H9 (cell line): Measurements from ENCODE around the gene GLRX3. TPM values are rescaled to one million over a fixed set of nuclear protein-coding genes. Genes with fewer than 3 reads are reported as not detected.

Source experiments
- DNase-seq: peaks from one replicate; pipeline ENCODE4 v3.0.0-alpha.2; 2017
- H2AFZ ChIP-seq: one replicate; pipeline ENCODE4 v1.6.1; 2013; ENCODE audit warnings: mild to moderate bottlenecking, low read length, control low read depth, moderate library complexity
- H2AK5ac ChIP-seq: 2 replicates; pipeline ENCODE4 v1.6.1; 2013; ENCODE audit warnings: low read length, control low read depth, mixed read lengths; ENCODE audit not compliant: insufficient read length
- H2BK120ac ChIP-seq: one replicate; pipeline ENCODE4 v1.6.1; 2013; ENCODE audit warnings: low read depth, mild to moderate bottlenecking, low read length, control low read depth, inconsistent platforms; ENCODE audit not compliant: poor library complexity, severe bottlenecking
- H2BK12ac ChIP-seq: 2 replicates; pipeline ENCODE4 v1.6.1; 2013; ENCODE audit warnings: low read length, control low read depth, mixed read lengths, low read depth; ENCODE audit not compliant: insufficient read length
- H2BK15ac ChIP-seq: 2 replicates; pipeline ENCODE4 v1.6.1; 2013; ENCODE audit warnings: low read depth, low read length, control low read depth
- H2BK20ac ChIP-seq: one replicate; pipeline ENCODE4 v1.6.1; 2013; ENCODE audit warnings: low read depth, mild to moderate bottlenecking, low read length, control low read depth, inconsistent platforms; ENCODE audit not compliant: poor library complexity, severe bottlenecking
- H2BK5ac ChIP-seq: 2 replicates; pipeline ENCODE4 v1.6.1; 2013; ENCODE audit warnings: low read length, control low read depth, mixed read lengths; ENCODE audit not compliant: insufficient read length
- H3K14ac ChIP-seq: 2 replicates; pipeline ENCODE4 v1.6.1; 2013; ENCODE audit warnings: low read length, control low read depth; ENCODE audit not compliant: insufficient read depth
- H3K18ac ChIP-seq: 2 replicates; pipeline ENCODE4 v1.6.1; 2013; ENCODE audit warnings: low read depth, mild to moderate bottlenecking, mixed read lengths, low read length, control low read depth; ENCODE audit not compliant: insufficient read length
- H3K23ac ChIP-seq: 2 replicates; pipeline ENCODE4 v1.6.1; 2013; ENCODE audit warnings: low read length, control low read depth, mixed read lengths, low read depth; ENCODE audit not compliant: insufficient read length
- H3K23me2 ChIP-seq: 2 replicates; pipeline ENCODE4 v1.6.1; 2013; ENCODE audit warnings: low read depth, mild to moderate bottlenecking, mixed read lengths, low read length, control low read depth; ENCODE audit not compliant: insufficient read length, poor library complexity, severe bottlenecking
- H3K27ac ChIP-seq: 2 replicates; pipeline ENCODE4 v1.5.1; 2013; ENCODE audit warnings: low read length, control low read depth, mixed read lengths, low read depth; ENCODE audit not compliant: insufficient read length
- H3K27me3 ChIP-seq: 2 replicates; pipeline ENCODE4 v1.6.1; 2013; ENCODE audit warnings: low read length, control low read depth, inconsistent platforms; ENCODE audit not compliant: insufficient read depth
- H3K4ac ChIP-seq: 2 replicates; pipeline ENCODE4 v1.6.1; 2013; ENCODE audit warnings: low read depth, mild to moderate bottlenecking, control low read depth, inconsistent platforms, low read length, moderate library complexity
- H3K4me1 ChIP-seq: 2 replicates; pipeline ENCODE4 v1.6.1; 2013; ENCODE audit warnings: low read length, control low read depth, inconsistent platforms; ENCODE audit not compliant: insufficient read depth
- H3K4me2 ChIP-seq: 2 replicates; pipeline ENCODE4 v1.6.1; 2013; ENCODE audit warnings: low read length, control low read depth, mixed read lengths; ENCODE audit not compliant: insufficient read length, insufficient read depth
- H3K56ac ChIP-seq: 2 replicates; pipeline ENCODE4 v1.6.1; 2013; ENCODE audit warnings: low read depth, mild to moderate bottlenecking, mixed read lengths, low read length, control low read depth; ENCODE audit not compliant: insufficient read length
- H3K79me1 ChIP-seq: 2 replicates; pipeline ENCODE4 v1.6.1; 2013; ENCODE audit warnings: low read depth, mild to moderate bottlenecking, moderate library complexity, low read length, control low read depth, inconsistent platforms; ENCODE audit not compliant: insufficient read depth, poor library complexity, severe bottlenecking
- H3K79me2 ChIP-seq: 2 replicates; pipeline ENCODE4 v1.6.1; 2013; ENCODE audit warnings: low read length, control low read depth, inconsistent platforms; ENCODE audit not compliant: insufficient read depth
- H3K9ac ChIP-seq: 2 replicates; pipeline ENCODE4 v1.6.1; 2013; ENCODE audit warnings: low read length, control low read depth, mixed read lengths; ENCODE audit not compliant: insufficient read length; ENCODE audit errors: extremely low read depth
- H3K9me3 ChIP-seq: one replicate; pipeline ENCODE4 v1.6.1; 2013; ENCODE audit warnings: low read depth, low read length, inconsistent platforms; ENCODE audit not compliant: control insufficient read depth
- H3T11ph ChIP-seq: one replicate; pipeline ENCODE4 v1.6.1; 2013; ENCODE audit warnings: mild to moderate bottlenecking, low read length, control low read depth, inconsistent platforms
- H4K20me1 ChIP-seq: one replicate; pipeline ENCODE4 v1.6.1; 2013; ENCODE audit not compliant: control insufficient read depth, insufficient read length, insufficient read depth
- H4K5ac ChIP-seq: 2 replicates; pipeline ENCODE4 v1.6.1; 2013; ENCODE audit warnings: low read depth, mild to moderate bottlenecking, mixed read lengths, low read length, control low read depth; ENCODE audit not compliant: insufficient read length
- H4K8ac ChIP-seq: replicated peaks from 2 replicates; pipeline ENCODE4 v1.6.1; 2013; ENCODE audit warnings: low read length, control low read depth, mixed read lengths, low read depth; ENCODE audit not compliant: insufficient read length
- H4K91ac ChIP-seq: 2 replicates; pipeline ENCODE4 v1.6.1; 2013; ENCODE audit warnings: low read depth, mild to moderate bottlenecking, moderate library complexity, mixed read lengths, low read length, control low read depth; ENCODE audit not compliant: insufficient read length
- H3K27ac Mint-ChIP-seq, 3 experiments: 2 replicates in 2 of 3; 3 replicates in 1 of 3; pipeline ENCODE4 v1.8.0; 2020 to 2021; ENCODE audit warnings: mixed read lengths in 3 of 3, mild to moderate bottlenecking in 1 of 3, moderate library complexity in 1 of 3
- H3K27me3 Mint-ChIP-seq: 2 replicates; pipeline ENCODE4 v1.8.0; 2021; ENCODE audit warnings: low read depth, mild to moderate bottlenecking, moderate library complexity, mixed read lengths
- H3K36me3 Mint-ChIP-seq, 3 experiments: 2 replicates in 2 of 3; 3 replicates in 1 of 3; pipeline ENCODE4 v1.8.0; 2020 to 2021; ENCODE audit warnings: low read depth in 3 of 3, mixed read lengths in 3 of 3; ENCODE audit not compliant: insufficient read depth in 1 of 3
- H3K4me1 Mint-ChIP-seq, 2 experiments: 2 replicates each; pipeline ENCODE4 v1.8.0; 2020; ENCODE audit warnings: mixed read lengths in 2 of 2
- H3K4me3 Mint-ChIP-seq, 2 experiments: 2 replicates in 1 of 2; 3 replicates in 1 of 2; pipeline ENCODE4 v1.8.0; 2020 to 2021; ENCODE audit warnings: mild to moderate bottlenecking in 2 of 2, mixed read lengths in 2 of 2, moderate library complexity in 1 of 2
- H3K9me3 Mint-ChIP-seq, 2 experiments: 2 replicates in 1 of 2; 3 replicates in 1 of 2; pipeline ENCODE4 v1.8.0; 2020; ENCODE audit warnings: mild to moderate bottlenecking in 2 of 2, mixed read lengths in 2 of 2, moderate library complexity in 1 of 2
- CTCF ChIP-seq: fragments of 200-600 bp; sonication (generic); conservative IDR thresholded peaks from 3 replicates; pipeline ENCODE4 v1.8.0; 2021; ENCODE audit warnings: antibody characterized with exemption, mild to moderate bottlenecking
- WGBS: extraction: QIAGEN DNeasy Blood & Tissue Kit; methylation state at CpG from one replicate; pipeline ENCODE4 v1.1.7; 2013; ENCODE audit warnings: missing lambda C conversion rate, low lambda C conversion rate, mixed read lengths; ENCODE audit not compliant: insufficient read length; ENCODE audit errors: extremely low coverage; 5-methylcytosine and 5-hydroxymethylcytosine counted together
- total RNA-seq: library from RNA; stranded (reverse); gene quantifications from 2 replicates; pipeline ENCODE4 v1.2.1, GENCODE V29; 2021

GLRX3 gene
- total RNA-seq, 1 experiment from 2014 or later: 139 TPM

GRCh38 chr10:130188195-130189175, 52.3 kb downstream of the GLRX3 start:
- H2BK15ac ChIP-seq: no peak overlapping the region
- H3K79me1 ChIP-seq: no peaks in the 10 kb centered on the region
- H3K18ac ChIP-seq: no peak overlapping the region
- H3K4me1 Mint-ChIP-seq: peaks cover 0 to 6% of the 10 kb centered on the region in 2 experiments; a peak in 1 of 4 replicates
- H3K27me3 Mint-ChIP-seq: no peaks in the 10 kb centered on the region; the same call in 1 of the 2 replicates
- no peak overlapping the region for H4K8ac ChIP-seq
- 0 out of 3 replicates have a peak, but pooled peaks have one; percentile 16 for TF ChIP-seq CTCF
- no peaks in the 10 kb centered on the region for H3K4me1 ChIP-seq
- H3K4ac ChIP-seq: no peak overlapping the region
- no peaks in the 10 kb centered on the region for H3K27me3 ChIP-seq
- peaks cover 6% of the 10 kb centered on the region for H3K23me2 ChIP-seq
- H4K91ac ChIP-seq: no peak overlapping the region
- H3K27ac Mint-ChIP-seq: no peak overlapping the region
- H2BK5ac ChIP-seq: no peak overlapping the region
- peaks cover 1 to 9% of the 10 kb centered on the region in 2 experiments; a peak in 2 of 5 replicates for H3K9me3 Mint-ChIP-seq
- no peaks in the 10 kb centered on the region for H4K20me1 ChIP-seq
- H3K27ac ChIP-seq: no peak overlapping the region
- H2BK12ac ChIP-seq: no peak overlapping the region
- H2AK5ac ChIP-seq: no peak overlapping the region
- no peak overlapping the region for H3T11ph ChIP-seq
- H3K14ac ChIP-seq: no peak overlapping the region
- H2BK20ac ChIP-seq: no peak overlapping the region
- H3K36me3 Mint-ChIP-seq: peaks cover 28 to 37% (median 35%) of the 10 kb centered on the region in 3 experiments
- H2AFZ ChIP-seq: no peak overlapping the region
- no peak overlapping the region for H3K4me3 Mint-ChIP-seq
- H2BK120ac ChIP-seq: no peak overlapping the region
- no peaks in the 10 kb centered on the region for H3K9me3 ChIP-seq
- H3K56ac ChIP-seq: no peak overlapping the region
- no peak overlapping the region for H4K5ac ChIP-seq
- H3K4me2 ChIP-seq: no peak overlapping the region
- DNase-seq: no peak
- H3K23ac ChIP-seq: no peak overlapping the region
- no CpG with 5 or more reads among the region's 28 CpGs for WGBS
- H3K9ac ChIP-seq: no peak overlapping the region
- no peaks in the 10 kb centered on the region for H3K79me2 ChIP-seq
